Fibroblast of the aortic adventitia (primary cell): ENCODE results near the gene PCK2. TPM values are rescaled to one million over a fixed set of nuclear protein-coding genes. Genes with fewer than 3 reads are reported as not detected.

Experiments
- DNase-seq: peaks from one replicate; pipeline ENCODE4 v3.0.0-alpha.2; 2010; ENCODE audit warnings: low read depth
- H3K4me3 ChIP-seq: 2 replicates; pipeline ENCODE4 v1.5.1; 2011; ENCODE audit warnings: low read depth, mild to moderate bottlenecking, control low read depth, low read length, moderate library complexity
- CTCF ChIP-seq: IDR thresholded peaks from 2 replicates; pipeline ENCODE4 v1.5.1; 2011; ENCODE audit warnings: mild to moderate bottlenecking, low read length, control low read depth, inconsistent platforms; ENCODE audit not compliant: insufficient read depth
- total RNA-seq: library from RNA; depleted of rRNA; stranded (reverse); fragments of >200 nt; gene quantifications from 2 replicates; pipeline ENCODE4 v1.2.3, GENCODE V29; 2012; ENCODE audit warnings: low replicate concordance

PCK2 gene
- total RNA-seq, 1 donor, result 36.5 TPM

DNA sequence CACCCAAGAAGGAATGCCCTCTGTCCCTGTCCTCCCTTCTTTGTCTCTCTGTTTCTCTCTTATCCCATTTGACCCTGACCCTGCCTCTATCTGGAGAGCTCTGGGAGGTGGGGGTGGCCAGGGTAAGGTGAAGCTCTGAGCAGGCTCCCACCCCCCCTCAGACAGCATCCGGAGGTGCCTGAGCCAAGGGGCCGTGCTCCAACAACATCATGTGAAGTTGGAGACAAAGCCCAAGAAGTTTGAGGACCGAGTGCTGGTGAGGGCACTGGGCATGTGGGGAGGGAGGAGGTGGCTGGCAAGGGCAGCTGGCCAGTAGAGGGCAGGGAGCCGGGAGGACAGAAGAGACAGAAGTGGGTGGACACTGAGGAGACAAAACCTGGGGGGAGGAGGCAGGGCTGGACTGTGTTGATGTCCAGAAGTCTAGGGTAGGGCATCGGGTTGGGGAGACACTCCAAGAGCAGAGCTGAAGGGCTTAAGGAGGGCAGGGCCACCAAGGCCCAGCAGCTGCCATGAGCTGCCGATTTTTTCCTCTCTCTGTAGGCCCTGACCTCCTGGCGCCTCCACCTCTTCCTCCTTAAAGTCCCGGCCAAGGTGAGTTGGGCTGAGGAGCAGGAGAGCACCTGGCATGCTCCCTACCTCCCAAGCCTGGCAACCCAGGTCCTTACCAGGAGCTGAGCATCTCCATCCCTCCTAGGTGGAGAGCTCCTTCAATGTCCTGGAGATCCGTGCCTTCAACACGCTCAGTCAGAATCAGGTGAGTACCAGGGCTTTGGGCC lies 40.4 kb upstream of the PCK2 start:
- no peak overlapping the region for H3K4me3 ChIP-seq
- DNase-seq, result no peak
- no peak for TF ChIP-seq CTCF

GRCh38 chr14:24054324-24054641 lies 39.8 kb upstream of the PCK2 start:
- TF ChIP-seq CTCF, result no peak
- no peak overlapping the region for H3K4me3 ChIP-seq
- no peak for DNase-seq

- DNase-seq, result no peak
- TF ChIP-seq CTCF, result no peak
- H3K4me3 ChIP-seq, result no peak overlapping the region
These were observed 39.5 kb upstream of the PCK2 start for GRCh38 chr14:24054646-24055045.

DNA sequence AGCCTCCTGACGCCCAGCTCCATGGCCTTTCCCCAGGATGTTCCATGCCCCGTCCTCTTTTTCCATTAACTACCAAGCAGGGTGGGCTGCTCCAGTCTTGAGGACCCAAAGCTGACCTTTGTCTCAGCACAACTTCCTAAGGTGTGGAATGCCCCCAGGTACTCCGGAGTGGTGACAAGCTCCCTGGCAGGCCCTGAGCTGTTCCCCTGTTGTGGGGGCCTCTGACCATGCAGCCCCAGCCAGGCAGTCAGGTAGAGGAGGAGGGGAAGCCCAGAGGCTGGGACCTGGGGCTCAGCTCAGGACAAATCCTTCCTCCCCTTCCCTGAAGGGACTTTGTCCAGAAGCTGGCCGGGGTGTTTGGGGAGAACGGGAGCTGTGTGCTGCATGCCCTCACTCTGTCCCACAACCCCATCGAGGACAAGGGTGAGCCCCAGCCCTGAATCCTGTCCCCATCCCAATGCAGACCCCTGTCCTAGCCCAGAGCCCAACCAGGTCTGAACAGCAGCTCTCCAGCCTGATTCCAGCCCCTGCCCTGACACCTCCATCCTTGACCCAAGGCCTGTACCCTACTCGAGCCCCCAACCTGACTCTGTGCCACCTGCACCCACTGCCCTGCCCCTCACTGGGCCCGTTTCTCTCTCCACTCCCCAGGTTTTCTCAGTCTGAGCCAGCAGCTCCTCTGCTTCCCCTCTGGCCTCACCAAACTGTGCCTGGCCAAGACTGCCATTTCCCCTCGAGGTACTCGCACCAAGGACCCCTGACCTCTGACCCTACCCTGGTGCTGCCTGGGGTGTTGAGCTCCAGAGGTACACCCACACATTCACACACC lies 37.9 kb upstream of the PCK2 start:
- no peak for DNase-seq
- H3K4me3 ChIP-seq, result no peak overlapping the region
- TF ChIP-seq CTCF, result no peak

GRCh38 chr14:24056800-24057184 lies 37.3 kb upstream of the PCK2 start:
- no peak overlapping the region for H3K4me3 ChIP-seq
- DNase-seq, result no peak
- TF ChIP-seq CTCF, result no peak

DNA sequence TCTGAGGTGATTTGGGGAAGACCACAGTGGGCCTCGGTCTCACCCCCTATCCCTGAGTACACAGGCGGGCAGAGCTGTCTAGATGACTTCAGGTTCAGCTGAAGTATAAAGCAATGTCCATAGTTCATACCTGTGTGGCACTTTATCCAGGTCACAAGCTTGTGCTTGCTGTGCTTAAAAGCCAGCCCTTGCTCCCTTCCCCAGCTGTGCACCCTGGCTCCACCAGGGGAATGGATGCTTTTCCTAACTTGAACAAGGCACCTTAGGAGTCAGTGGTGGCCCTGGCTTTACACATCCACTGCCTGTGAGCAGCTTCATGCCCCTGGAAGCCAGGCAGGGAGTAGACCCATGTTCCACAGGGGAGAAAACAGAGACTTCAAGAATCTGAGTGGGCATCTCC lies 36.8 kb upstream of the PCK2 start:
- no peak for TF ChIP-seq CTCF
- no peak for DNase-seq
- H3K4me3 ChIP-seq, result no peak overlapping the region

DNA sequence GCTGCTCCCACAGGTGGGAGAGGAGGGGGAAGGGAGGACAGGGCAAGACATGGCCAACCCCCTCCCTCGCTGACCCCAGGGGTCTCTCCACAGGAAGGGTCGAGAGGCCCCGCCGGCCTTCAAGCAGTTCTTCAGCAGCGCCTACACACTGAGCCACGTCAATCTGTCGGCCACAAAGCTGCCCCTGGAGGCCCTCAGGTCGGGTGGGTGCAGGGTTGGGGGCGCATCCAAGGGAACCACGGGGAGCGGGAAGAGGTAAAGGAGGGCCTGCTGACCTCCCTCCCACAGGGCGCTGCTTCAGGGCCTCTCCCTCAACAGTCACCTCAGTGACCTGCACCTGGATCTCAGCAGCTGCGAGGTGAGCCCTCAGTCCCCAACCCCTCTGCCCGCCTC lies 36.2 kb upstream of the PCK2 start:
- H3K4me3 ChIP-seq, result no peak overlapping the region
- DNase-seq, result no peak
- no peak for TF ChIP-seq CTCF
